Left ventricle myocardium inferior (tissue), 1 donor: ENCODE results near the gene ZNF839. TPM values are rescaled to one million over a fixed set of nuclear protein-coding genes. Genes with fewer than 3 reads are reported as not detected.

ENCODE experiments used
- DNase-seq: peaks from one replicate; pipeline ENCODE4 v3.0.0-alpha.2; 2020
- H3K27ac ChIP-seq: fragments of 200-600 bp; replicated peaks from 2 replicates; pipeline ENCODE4 v1.8.0; 2021
- H3K27me3 ChIP-seq: fragments of 200-600 bp; 2 replicates; pipeline ENCODE4 v1.8.0; 2021; ENCODE audit warnings: low read depth
- H3K36me3 ChIP-seq: fragments of 200-600 bp; 2 replicates; pipeline ENCODE4 v1.8.0; 2021
- H3K4me1 ChIP-seq: fragments of 200-600 bp; 2 replicates; pipeline ENCODE4 v1.8.0; 2021
- H3K4me3 ChIP-seq: fragments of 200-600 bp; 2 replicates; pipeline ENCODE4 v1.8.0; 2021; ENCODE audit warnings: mild to moderate bottlenecking, moderate library complexity
- H3K9me3 ChIP-seq: fragments of 200-600 bp; replicated peaks from 2 replicates; pipeline ENCODE4 v1.8.0; 2021
- intact Hi-C: fragments of 100-400 bp; cut with micrococcal nuclease; formaldehyde crosslinking; loops from one replicate; pipeline ENCODE4 v1.11.0; 2022
- total RNA-seq: library from RNA; stranded (reverse); fragmentation: NEBNext Ultra II Directional; extraction: Animal tissue kit (Norgen Biotek cat#: 25700); gene quantifications from one replicate; pipeline ENCODE4 v1.2.1, GENCODE V29; 2021
- TF ChIP-seq, protein P1 (sequence below): fragments of 200-600 bp; IDR thresholded peaks from 2 replicates; pipeline ENCODE4 v1.8.0; 2021; ENCODE audit warnings: antibody characterized with exemption, mild to moderate bottlenecking, borderline replicate concordance
- donor health status: DM: no; HTN: yes; CAD: no; lungs with severe emphysema.

ZNF839 gene
- total RNA-seq, 1 donor from 2014 or later, result 6.9 TPM

DNA sequence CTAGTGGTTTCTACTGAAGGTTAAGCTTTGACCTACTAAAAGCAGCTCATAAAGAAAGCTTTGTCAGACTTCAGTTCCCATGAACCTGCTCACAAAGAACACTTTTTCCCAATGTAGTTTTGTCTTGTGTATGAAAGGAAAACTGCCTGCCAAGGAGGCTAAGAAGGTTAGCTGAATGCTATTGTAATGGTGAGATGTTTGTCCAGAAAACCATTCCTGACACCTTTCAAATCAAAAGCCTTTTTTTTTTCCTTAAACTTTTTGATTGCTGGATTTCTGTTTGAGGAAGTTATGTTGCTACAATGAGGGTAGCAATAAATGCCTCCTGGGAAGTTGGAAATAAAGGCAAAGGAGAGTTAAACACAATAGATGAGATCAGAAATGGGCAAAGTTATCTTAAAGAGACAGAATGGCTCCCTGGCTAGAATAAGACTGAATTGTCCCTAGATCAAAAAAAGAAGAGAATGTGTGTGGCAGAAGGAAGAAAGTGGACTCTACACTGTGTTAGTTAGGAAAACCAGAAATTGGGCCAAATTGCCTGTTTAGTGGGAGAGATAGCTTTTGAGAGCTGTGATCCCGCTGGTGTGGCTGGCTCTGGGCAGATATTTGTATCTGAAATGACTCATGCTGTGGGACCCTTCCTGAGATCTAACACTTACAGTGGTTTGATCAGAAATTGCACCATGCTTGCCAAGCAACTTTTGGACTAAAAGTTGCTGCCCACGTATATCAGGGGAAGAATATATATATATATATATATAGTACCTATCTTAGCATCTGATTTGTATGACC, 70.7 kb downstream of the ZNF839 start:
- Histone ChIP-seq H3K27ac (no peak overlapping the region), H3K4me1 (peaks cover 21% of the 10 kb centered on the region), H3K4me3 (no peak overlapping the region), H3K9me3 (peaks cover 3% of the 10 kb centered on the region), H3K27me3 (no peaks in the 10 kb centered on the region), H3K36me3 (peaks cover 12% of the 10 kb centered on the region)
- TF ChIP-seq, protein P1, sequence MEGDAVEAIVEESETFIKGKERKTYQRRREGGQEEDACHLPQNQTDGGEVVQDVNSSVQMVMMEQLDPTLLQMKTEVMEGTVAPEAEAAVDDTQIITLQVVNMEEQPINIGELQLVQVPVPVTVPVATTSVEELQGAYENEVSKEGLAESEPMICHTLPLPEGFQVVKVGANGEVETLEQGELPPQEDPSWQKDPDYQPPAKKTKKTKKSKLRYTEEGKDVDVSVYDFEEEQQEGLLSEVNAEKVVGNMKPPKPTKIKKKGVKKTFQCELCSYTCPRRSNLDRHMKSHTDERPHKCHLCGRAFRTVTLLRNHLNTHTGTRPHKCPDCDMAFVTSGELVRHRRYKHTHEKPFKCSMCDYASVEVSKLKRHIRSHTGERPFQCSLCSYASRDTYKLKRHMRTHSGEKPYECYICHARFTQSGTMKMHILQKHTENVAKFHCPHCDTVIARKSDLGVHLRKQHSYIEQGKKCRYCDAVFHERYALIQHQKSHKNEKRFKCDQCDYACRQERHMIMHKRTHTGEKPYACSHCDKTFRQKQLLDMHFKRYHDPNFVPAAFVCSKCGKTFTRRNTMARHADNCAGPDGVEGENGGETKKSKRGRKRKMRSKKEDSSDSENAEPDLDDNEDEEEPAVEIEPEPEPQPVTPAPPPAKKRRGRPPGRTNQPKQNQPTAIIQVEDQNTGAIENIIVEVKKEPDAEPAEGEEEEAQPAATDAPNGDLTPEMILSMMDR, result no peak
- intact Hi-C loops, result no loop called here
- DNase-seq, result no peak

Other genes starting within 250 kb of the ZNF839 start
- 423 TPM for gene HSP90AA1, start 232.7 kb upstream of the ZNF839 start, total RNA-seq
- gene WDR20, start 179.8 kb upstream of the ZNF839 start, total RNA-seq, result 20.9 TPM
- 12.2 TPM for gene MOK, start 14.6 kb upstream of the ZNF839 start, total RNA-seq
- 33.4 TPM for gene CINP, start 43.1 kb downstream of the ZNF839 start, total RNA-seq
- 20.0 TPM for gene TECPR2, start 43.2 kb downstream of the ZNF839 start, total RNA-seq
- 158 TPM for gene ANKRD9, start 190.0 kb downstream of the ZNF839 start, total RNA-seq